Mesenchymal stem cell (in vitro differentiated cells and primary cell): Measurements from ENCODE around the gene PTPRD.

Experiments
- DNase-seq: peaks from one replicate; pipeline ENCODE4 v3.0.0-alpha.2; 2013
- H2AFZ ChIP-seq: one replicate; pipeline ENCODE4 v1.6.1; 2013; ENCODE audit warnings: low read depth, mild to moderate bottlenecking, control low read depth, inconsistent platforms, low read length, moderate library complexity
- H2AK5ac ChIP-seq: 2 replicates; pipeline ENCODE4 v1.6.1; 2013; ENCODE audit warnings: low read length, moderate library complexity, mild to moderate bottlenecking, inconsistent platforms; ENCODE audit not compliant: severe bottlenecking
- H2BK120ac ChIP-seq: one replicate; pipeline ENCODE4 v1.6.1; 2013; ENCODE audit warnings: low read depth, mild to moderate bottlenecking, inconsistent platforms, low read length, moderate library complexity
- H2BK12ac ChIP-seq, 2 experiments: one replicate each; pipeline ENCODE4 v1.6.1; 2013; ENCODE audit warnings: inconsistent platforms in 2 of 2, low read length in 2 of 2, mild to moderate bottlenecking in 2 of 2, moderate library complexity in 2 of 2, control low read depth in 1 of 2
- H2BK15ac ChIP-seq: one replicate; pipeline ENCODE4 v1.6.1; 2013; ENCODE audit warnings: mild to moderate bottlenecking, low read depth, inconsistent platforms; ENCODE audit not compliant: poor library complexity, severe bottlenecking
- H2BK5ac ChIP-seq: 2 replicates; pipeline ENCODE4 v1.6.1; 2013; ENCODE audit warnings: low read depth, mild to moderate bottlenecking, low read length, control low read depth, inconsistent platforms; ENCODE audit not compliant: poor library complexity, severe bottlenecking
- H3K14ac ChIP-seq, 2 experiments: one replicate each; pipeline ENCODE4 v1.6.1; 2013; ENCODE audit warnings: inconsistent platforms in 2 of 2, low read length in 2 of 2, control low read depth in 1 of 2, mild to moderate bottlenecking in 1 of 2, moderate library complexity in 1 of 2
- H3K18ac ChIP-seq, 2 experiments: one replicate each; pipeline ENCODE4 v1.6.1; 2013; ENCODE audit warnings: inconsistent platforms in 2 of 2, low read length in 2 of 2, control low read depth in 1 of 2, low read depth in 1 of 2, mild to moderate bottlenecking in 1 of 2
- H3K23ac ChIP-seq, 2 experiments: one replicate each; pipeline ENCODE4 v1.6.1; 2013; ENCODE audit warnings: inconsistent platforms in 2 of 2, low read length in 2 of 2, mild to moderate bottlenecking in 2 of 2, moderate library complexity in 2 of 2, control low read depth in 1 of 2
- H3K27ac ChIP-seq: 2 replicates; pipeline ENCODE4 v1.5.1; 2013; ENCODE audit warnings: mild to moderate bottlenecking, moderate library complexity, low read length, control low read depth, inconsistent platforms; ENCODE audit not compliant: poor library complexity, severe bottlenecking
- H3K27me3 ChIP-seq, 2 experiments: 2 replicates each; pipeline versions ENCODE4 v1.6.1 to v1.7.0; 2013; ENCODE audit warnings: low read length in 2 of 2, mild to moderate bottlenecking in 2 of 2, moderate library complexity in 2 of 2, control low read depth in 1 of 2, inconsistent platforms in 1 of 2; ENCODE audit not compliant: control insufficient read depth in 1 of 2, insufficient read depth in 1 of 2
- H3K36me3 ChIP-seq, 2 experiments: 2 replicates each; pipeline versions ENCODE4 v1.6.1 to v1.7.0; 2013; ENCODE audit warnings: low read length in 2 of 2, control low read depth in 1 of 2, inconsistent platforms in 1 of 2, low read depth in 1 of 2, mild to moderate bottlenecking in 1 of 2; ENCODE audit not compliant: insufficient read depth in 2 of 2, control insufficient read depth in 1 of 2
- H3K4ac ChIP-seq, 2 experiments: one replicate each; pipeline ENCODE4 v1.6.1; 2013; ENCODE audit warnings: inconsistent platforms in 2 of 2, low read length in 2 of 2, mild to moderate bottlenecking in 2 of 2, moderate library complexity in 2 of 2, control low read depth in 1 of 2, low read depth in 1 of 2
- H3K4me1 ChIP-seq: 2 replicates; pipeline ENCODE4 v1.6.1; 2013; ENCODE audit warnings: low read depth, low read length, control low read depth; ENCODE audit not compliant: control insufficient read depth, insufficient read depth
- H3K4me2 ChIP-seq: 2 replicates; pipeline ENCODE4 v1.6.1; 2013; ENCODE audit warnings: low read length, mild to moderate bottlenecking, inconsistent platforms; ENCODE audit not compliant: poor library complexity, severe bottlenecking
- H3K4me3 ChIP-seq, 2 experiments: 2 replicates each; pipeline versions ENCODE4 v1.5.1 to v1.7.0; 2013; ENCODE audit warnings: low read length in 2 of 2, mild to moderate bottlenecking in 2 of 2, control low read depth in 1 of 2, low read depth in 1 of 2; ENCODE audit not compliant: insufficient read depth in 1 of 2
- H3K79me1 ChIP-seq: replicated peaks from 2 replicates; pipeline ENCODE4 v1.6.1; 2013; ENCODE audit warnings: mild to moderate bottlenecking, control low read depth, low read length, inconsistent platforms; ENCODE audit not compliant: poor library complexity, severe bottlenecking
- H3K9ac ChIP-seq: 2 replicates; pipeline ENCODE4 v1.7.0; 2013; ENCODE audit warnings: mild to moderate bottlenecking, low read length, moderate library complexity
- H3K9me3 ChIP-seq: 2 replicates; pipeline ENCODE4 v1.7.0; 2013; ENCODE audit warnings: mild to moderate bottlenecking, low read length; ENCODE audit not compliant: control insufficient read depth
- H4K8ac ChIP-seq: one replicate; pipeline ENCODE4 v1.6.1; 2013; ENCODE audit warnings: inconsistent platforms, mild to moderate bottlenecking, low read length, moderate library complexity
- H4K91ac ChIP-seq: one replicate; pipeline ENCODE4 v1.6.1; 2013; ENCODE audit warnings: mild to moderate bottlenecking, low read length, inconsistent platforms
- WGBS: methylation state at CpG from one replicate; pipeline ENCODE4 v1.1.7; 2013; ENCODE audit warnings: mixed read lengths; 5-methylcytosine and 5-hydroxymethylcytosine counted together

Gene PTPRD

DNA sequence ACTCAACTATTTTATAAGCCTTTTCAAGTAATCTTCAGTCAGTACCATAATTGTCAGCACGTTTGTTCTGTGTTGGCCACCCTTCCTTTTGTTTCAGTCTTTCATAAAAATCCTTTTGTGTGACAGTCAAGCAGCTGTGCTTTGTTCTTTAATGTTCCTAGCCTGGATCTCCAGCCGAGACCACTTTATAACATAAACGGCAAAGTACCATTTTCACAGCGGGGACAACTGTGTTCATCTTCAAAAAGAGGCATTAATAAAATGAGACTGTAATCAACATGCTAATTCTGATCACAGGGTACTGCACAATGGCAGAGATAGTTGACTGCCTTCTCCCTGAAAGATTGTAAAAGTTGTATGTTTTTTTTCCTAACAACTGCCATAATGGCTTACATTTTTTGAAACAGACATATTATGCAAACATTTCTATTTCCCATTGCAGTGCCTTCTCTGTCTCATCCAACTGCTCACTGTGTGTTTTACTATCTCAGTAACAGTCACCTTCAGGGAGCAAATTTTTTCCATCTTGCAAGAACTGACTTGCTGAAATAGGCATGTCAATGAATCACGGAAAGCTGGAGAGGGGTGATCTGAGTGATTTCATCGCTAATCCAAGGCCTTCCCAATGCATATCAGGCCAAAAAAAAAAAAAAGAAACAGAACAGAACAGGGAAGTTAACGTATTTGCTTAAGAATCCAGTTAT, 1984.7 kb downstream of the PTPRD start:
- no peak overlapping the region for H3K27ac ChIP-seq
- H3K4me3 ChIP-seq: no peak overlapping the region
- no peaks in the 10 kb centered on the region for H3K27me3 ChIP-seq
- no peak overlapping the region for H3K4ac ChIP-seq
- H4K8ac ChIP-seq: no peak overlapping the region
- no peak overlapping the region for H2BK120ac ChIP-seq
- H2BK12ac ChIP-seq: no peak overlapping the region
- no peaks in the 10 kb centered on the region for H3K9me3 ChIP-seq
- no peaks in the 10 kb centered on the region for H3K36me3 ChIP-seq
- no peak overlapping the region for H2BK15ac ChIP-seq
- no peak overlapping the region for H4K91ac ChIP-seq
- H3K4me2 ChIP-seq: no peak overlapping the region
- no peak overlapping the region for H3K18ac ChIP-seq
- H3K14ac ChIP-seq: no peak overlapping the region
- no peak overlapping the region for H3K23ac ChIP-seq
- H2AK5ac ChIP-seq: no peak overlapping the region
- no peaks in the 10 kb centered on the region for H3K4me1 ChIP-seq
- 89% methylated on average over 5 of the region's 7 CpGs for WGBS
- H2BK5ac ChIP-seq: no peak overlapping the region
- no peak overlapping the region for H2AFZ ChIP-seq
- no peak overlapping the region for H3K9ac ChIP-seq
- no peak for DNase-seq
- no peaks in the 10 kb centered on the region for H3K79me1 ChIP-seq

DNA sequence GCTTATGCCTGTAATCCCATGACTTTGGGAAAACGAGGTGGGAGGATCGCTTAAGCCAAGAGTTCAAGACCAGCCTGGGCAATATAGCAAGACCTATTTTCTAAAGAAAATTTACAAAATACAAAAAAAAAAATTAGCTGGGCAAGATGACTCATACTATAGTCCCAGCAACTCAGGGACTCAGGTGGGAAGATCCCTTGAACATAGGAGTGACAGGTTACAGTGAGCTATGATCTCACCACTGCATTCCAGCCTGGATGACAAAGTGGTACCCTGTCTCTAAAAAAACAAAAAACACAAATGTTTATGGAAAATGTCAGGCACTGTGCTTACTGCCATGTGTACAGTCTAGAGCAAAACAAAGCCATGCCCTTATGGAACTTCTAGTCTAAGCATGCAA, 1989.9 kb downstream of the PTPRD start:
- Histone ChIP-seq H3K36me3 (no peaks in the 10 kb centered on the region), H3K79me1 (no peaks in the 10 kb centered on the region), H2BK15ac (no peak overlapping the region), H3K4me1 (no peaks in the 10 kb centered on the region), H4K91ac (no peak overlapping the region), H3K27me3 (no peaks in the 10 kb centered on the region), H3K9me3 (no peaks in the 10 kb centered on the region), H3K14ac (no peak overlapping the region), H3K9ac (no peak overlapping the region), H3K4ac (no peak overlapping the region), H2BK5ac (no peak overlapping the region), H3K23ac (no peak overlapping the region), H2BK120ac (no peak overlapping the region), H2AFZ (no peak overlapping the region), H2BK12ac (no peak overlapping the region), H3K4me3 (no peak overlapping the region), H4K8ac (no peak overlapping the region), H3K27ac (no peak overlapping the region), H2AK5ac (no peak overlapping the region), H3K4me2 (no peak overlapping the region), H3K18ac (no peak overlapping the region)
- 100% methylated on average over 2 of the region's 2 CpGs for WGBS
- DNase-seq: no peak

DNA sequence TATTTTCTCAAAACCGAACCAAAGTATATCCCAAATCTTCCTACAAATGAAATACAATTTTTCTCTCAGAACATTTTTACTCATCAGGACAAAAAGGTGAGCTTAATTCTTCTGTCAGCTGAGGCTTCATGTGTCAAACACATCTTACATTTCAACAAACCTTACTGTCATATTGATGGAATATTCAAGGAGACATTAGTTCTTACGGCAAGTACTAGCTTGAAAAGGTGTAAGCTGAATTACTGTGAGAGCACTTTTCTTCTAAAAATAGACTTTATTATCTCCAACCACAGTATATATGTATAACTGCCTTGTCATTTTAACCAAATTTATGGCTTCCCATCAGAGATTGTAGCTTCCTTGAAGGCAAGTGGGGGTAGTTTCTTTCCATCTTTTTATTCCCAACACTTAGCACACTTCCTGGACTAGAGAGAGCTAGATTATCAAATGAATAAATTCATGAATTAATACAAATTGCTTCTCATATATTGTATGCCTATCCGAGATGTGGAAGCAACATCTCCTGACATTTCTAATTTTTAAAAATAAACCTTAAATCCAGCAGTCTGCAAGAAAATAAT, 1990.5 kb downstream of the PTPRD start:
- WGBS: 91% methylated on average over 2 of the region's 3 CpGs
- no peak overlapping the region for H2BK15ac ChIP-seq
- H2BK12ac ChIP-seq: no peak overlapping the region
- no peak overlapping the region for H4K8ac ChIP-seq
- no peak for DNase-seq
- no peak overlapping the region for H3K14ac ChIP-seq
- no peaks in the 10 kb centered on the region for H3K36me3 ChIP-seq
- H2AFZ ChIP-seq: no peak overlapping the region
- no peaks in the 10 kb centered on the region for H3K4me1 ChIP-seq
- H3K27ac ChIP-seq: no peak overlapping the region
- no peak overlapping the region for H4K91ac ChIP-seq
- no peak overlapping the region for H2BK120ac ChIP-seq
- H2AK5ac ChIP-seq: no peak overlapping the region
- H3K4me2 ChIP-seq: no peak overlapping the region
- H3K9me3 ChIP-seq: no peaks in the 10 kb centered on the region
- H3K27me3 ChIP-seq: no peaks in the 10 kb centered on the region
- no peak overlapping the region for H3K18ac ChIP-seq
- no peak overlapping the region for H3K4me3 ChIP-seq
- no peak overlapping the region for H3K4ac ChIP-seq
- H3K79me1 ChIP-seq: no peaks in the 10 kb centered on the region
- no peak overlapping the region for H3K23ac ChIP-seq
- H3K9ac ChIP-seq: no peak overlapping the region
- no peak overlapping the region for H2BK5ac ChIP-seq

DNA sequence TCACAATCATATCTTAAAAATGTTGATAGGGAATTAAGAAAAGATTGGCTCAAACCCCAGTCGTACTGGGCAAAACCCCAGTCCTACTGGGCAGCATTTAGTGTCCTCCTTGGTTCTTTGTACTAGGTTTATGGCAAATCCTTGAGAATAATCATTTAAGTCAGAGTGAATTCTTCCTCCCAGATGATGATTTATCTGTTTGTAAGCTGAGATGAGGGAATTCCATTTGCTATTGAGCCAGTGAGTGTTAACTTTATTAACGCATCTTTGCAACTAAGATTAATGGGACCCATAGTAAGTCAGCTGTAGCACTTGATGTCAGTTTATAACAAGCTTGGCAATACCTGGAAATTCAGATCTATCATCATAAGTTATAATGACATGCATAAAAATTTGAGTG, 1991.4 kb downstream of the PTPRD start:
- Histone ChIP-seq H3K4ac (no peak overlapping the region), H3K79me1 (no peaks in the 10 kb centered on the region), H3K9ac (no peak overlapping the region), H4K8ac (no peak overlapping the region), H4K91ac (no peak overlapping the region), H3K4me2 (no peak overlapping the region), H2BK5ac (no peak overlapping the region), H3K27ac (no peak overlapping the region), H3K18ac (no peak overlapping the region), H3K14ac (no peak overlapping the region), H3K36me3 (no peaks in the 10 kb centered on the region), H2BK15ac (no peak overlapping the region), H2BK120ac (no peak overlapping the region), H3K9me3 (no peaks in the 10 kb centered on the region), H2BK12ac (no peak overlapping the region), H3K23ac (no peak overlapping the region), H2AK5ac (no peak overlapping the region), H2AFZ (no peak overlapping the region), H3K4me1 (no peaks in the 10 kb centered on the region), H3K27me3 (no peaks in the 10 kb centered on the region), H3K4me3 (no peak overlapping the region)
- WGBS: 89% methylated on average over 2 of the region's 2 CpGs
- DNase-seq: no peak
